Prostate gland (tissue), 2 donors: ENCODE measurements around the gene STRA8.

ENCODE experiments used
- CTCF ChIP-seq, 4 experiments: fragments of 200-600 bp in 2 of 4; fragments of 450-650 bp in 2 of 4; sonication (generic) in 2 of 4; IDR thresholded peaks; 1 replicate in 3 of 4; 2 replicates in 1 of 4; pipeline ENCODE4 v1.5.1; 2016 to 2019; ENCODE audit warnings: antibody characterized with exemption in 4 of 4, mild to moderate bottlenecking in 2 of 4, moderate library complexity in 2 of 4
- POLR2AphosphoS5 ChIP-seq: sonication (generic); formaldehyde crosslinking; IDR thresholded peaks from one replicate; pipeline ENCODE4 v1.6.1; 2017; ENCODE audit warnings: antibody characterized with exemption

DNA sequence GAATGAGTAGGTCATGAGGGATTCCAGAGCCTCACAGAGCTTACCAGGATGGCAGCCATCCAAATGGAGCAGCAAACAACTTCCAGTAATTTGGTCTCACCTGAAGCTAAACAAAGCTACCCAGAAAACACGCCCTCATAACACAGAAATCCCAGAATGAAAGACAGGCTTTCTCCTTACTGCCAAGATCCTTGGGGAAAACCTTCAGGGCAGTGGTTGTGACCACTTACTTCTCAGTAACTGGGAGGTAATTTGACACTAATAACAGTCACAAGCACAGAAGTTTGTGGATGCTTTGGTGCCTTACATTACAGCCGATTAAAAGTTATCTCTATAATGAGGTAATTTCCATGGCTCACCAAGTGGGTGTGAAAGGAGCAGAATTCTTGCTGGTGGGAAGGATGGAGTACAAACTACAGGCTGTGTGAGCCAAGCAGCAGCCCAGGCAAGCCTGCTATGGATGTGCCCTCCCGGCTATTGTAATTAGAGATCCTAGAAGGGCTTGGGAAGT lies 32.8 kb upstream of the STRA8 start:
- TF ChIP-seq CTCF (IDR thresholded peaks at IDR 0.05) (no peak), POLR2AphosphoS5 (no peak)
